Measurements from ENCODE around the gene PDCD1LG2.

The PDCD1LG2 gene

DNA sequence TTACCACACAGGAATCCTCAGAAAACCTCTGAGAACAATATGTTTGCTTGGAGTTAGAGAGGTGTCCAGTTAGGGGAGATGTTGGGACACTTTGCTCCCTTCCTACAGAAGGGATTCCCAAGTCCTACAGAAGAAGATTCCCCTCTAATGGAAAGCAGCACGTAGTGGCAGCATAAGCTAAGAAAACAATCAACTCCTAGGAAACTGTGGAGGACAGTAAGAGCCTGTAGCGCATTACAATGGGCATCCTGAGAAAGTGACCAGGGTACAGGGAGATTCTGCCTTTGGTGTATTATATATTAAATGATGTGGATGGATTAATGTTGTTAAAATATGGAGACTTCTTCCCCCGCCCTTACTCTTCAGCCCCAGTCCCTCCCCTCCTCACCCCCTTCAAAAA, 104.7 kb downstream of the PDCD1LG2 start:
- DNase-seq: no peak

DNA sequence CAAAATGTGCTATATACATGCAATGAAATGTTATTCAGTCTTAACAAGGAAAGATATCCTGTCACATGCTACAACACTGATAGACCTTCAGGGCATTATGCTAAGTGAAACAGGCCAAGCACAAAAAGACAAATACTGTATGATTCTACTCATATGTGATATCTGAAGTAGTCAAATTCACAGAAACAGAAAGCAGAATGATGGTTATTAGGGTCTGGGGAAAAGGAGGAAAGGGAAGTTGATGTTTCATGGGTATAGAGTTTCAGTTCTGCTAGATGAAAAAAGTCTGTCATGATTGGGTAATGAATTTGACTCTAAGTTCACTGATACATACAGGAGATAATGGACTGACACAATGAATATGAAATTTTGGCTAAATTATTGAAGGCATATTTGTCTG, 107.4 kb downstream of the PDCD1LG2 start:
- DNase-seq: no peak

DNA sequence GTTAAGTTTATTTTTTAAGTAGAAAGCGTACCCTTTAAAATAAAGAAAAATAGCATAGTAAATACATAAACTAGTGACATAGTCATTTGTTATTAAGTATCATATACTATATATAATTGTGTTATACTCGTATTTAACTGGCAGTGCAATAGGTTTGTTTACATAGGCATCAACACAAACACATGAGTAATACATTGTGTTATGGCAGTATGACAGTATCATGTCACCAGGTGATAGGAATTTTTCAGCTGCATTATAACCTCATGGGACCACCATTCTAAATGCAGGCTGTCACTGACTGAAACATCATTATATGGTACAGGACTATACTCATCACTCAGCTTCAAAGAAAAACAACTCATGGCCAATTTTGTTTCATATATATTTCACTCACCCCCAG, 110.2 kb downstream of the PDCD1LG2 start:
- DNase-seq: no peak

All from femur (tissue), 1 donor.